Heart left ventricle (tissue), 13 donors: ENCODE data around the gene KIF3C.

Source experiments
- CTCF ChIP-seq, 12 donors: fragments of 200-600 bp; sonication (generic) in 4 of 12; IDR thresholded peaks; one replicate each; pipeline versions ENCODE4 v1.5.0 to v1.8.0; 2018 to 2022; ENCODE audit warnings: antibody characterized with exemption in 12 of 12, mild to moderate bottlenecking in 5 of 12
- POLR2A ChIP-seq, 2 donors: fragments of 450-650 bp; IDR thresholded peaks; one replicate each; pipeline ENCODE4 v1.6.1; 2017; ENCODE audit warnings: antibody characterized with exemption in 2 of 2, mild to moderate bottlenecking in 2 of 2, moderate library complexity in 2 of 2
- donor health status: ischemic (EF 13 %, LVEDD 7.1; RV severe dilation, severe dysfunction).
- donor health status: DM: no; HTN: yes; CAD: no.
- donor health status: DM: no; HTN: no; CAD: no.
- donor health status: ischemic (EF 25% LVEDD 6.9; RV normal size, moderate dysfunction).
- donor health status: ischemic (EF 25% LVEDD 5.7; RV mildly dilated, moderate dysfunction).
- donor health status: ischemic (EF 35%, LVEDD 5.7; RV mildly dilated, moderate dysfunction).
- donor health status: nonischemic (EF 11% LVEDD 7.7; RV severe dilation, severe dysfunction).
- donor health status: DM: yes; HTN: yes; CAD: no.
- donor health status: PGD.
- donor health status: ischemic (EF 29% LVEDD 5.4; RV normal size, mild dysfunction).
- donor health status: nonischemic (EF 23%, LVEDD 6.1; RV moderate dilation, normal function).

GRCh38 chr2:25912851-25913695, 69.2 kb downstream of the KIF3C start:
- TF ChIP-seq CTCF (IDR thresholded peaks at IDR 0.05) = no peak
- TF ChIP-seq POLR2A (IDR thresholded peaks at IDR 0.05) = no peak
